NCI-H1694 (cell line): ENCODE measurements around the gene GPRC5B.

Source experiments
- DNase-seq: peaks from one replicate; lab custom pipeline; 2025; lab: John Stamatoyannopoulos, UW

The GPRC5B gene

DNA sequence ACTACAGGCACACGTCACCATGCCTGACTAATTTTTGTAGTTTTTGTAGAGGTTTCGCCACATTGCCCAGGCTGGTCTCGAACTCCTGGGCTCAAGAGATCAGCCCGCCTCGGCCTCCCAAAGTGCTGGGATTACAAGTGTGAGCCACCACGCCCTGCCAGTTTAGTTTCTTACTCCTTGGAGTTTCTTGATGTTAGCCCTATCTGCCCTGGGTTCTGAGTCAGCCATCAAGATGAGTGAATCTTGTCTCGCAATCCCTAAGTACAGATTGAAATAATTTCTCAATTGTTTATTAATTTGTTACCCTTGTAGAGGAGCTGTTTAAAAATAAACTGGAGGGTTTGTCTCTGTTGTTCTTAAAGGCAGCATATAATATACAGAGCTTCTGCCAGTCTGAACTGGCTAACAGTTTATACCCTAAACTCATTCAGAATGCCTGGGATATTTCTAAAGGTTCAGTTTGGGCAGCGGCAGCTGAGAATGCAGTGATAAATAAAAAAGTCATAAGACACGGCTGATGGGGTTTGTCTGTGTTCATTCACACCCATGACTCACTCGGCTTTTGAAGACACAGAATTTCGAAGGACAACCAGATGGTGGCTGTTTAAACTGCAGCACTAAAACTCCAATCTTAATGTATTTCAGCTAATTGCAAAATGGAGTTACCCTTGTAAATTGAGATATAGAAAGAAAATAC, 39.6 kb downstream of the GPRC5B start:
- DNase-seq = peak; percentile 35

DNA sequence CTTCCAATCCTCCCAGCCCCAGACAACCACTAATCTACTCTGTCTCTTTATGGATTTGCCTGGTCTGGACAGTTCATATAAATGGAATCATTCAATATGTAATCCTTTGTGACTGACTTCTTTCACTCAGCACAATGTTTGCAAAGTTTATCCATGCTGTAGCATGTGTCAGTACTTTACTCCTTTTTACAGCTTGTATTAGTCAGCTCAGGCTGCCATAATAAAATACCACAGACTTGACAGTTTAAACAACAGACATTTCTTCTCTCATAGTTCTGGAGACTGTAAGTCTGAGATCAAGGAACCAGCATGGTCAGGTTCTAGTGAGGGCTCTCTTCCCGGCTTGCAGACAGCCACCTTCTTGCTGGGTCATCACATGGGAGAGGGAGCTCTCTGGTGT, 41.3 kb downstream of the GPRC5B start:
- DNase-seq = no peak

DNA sequence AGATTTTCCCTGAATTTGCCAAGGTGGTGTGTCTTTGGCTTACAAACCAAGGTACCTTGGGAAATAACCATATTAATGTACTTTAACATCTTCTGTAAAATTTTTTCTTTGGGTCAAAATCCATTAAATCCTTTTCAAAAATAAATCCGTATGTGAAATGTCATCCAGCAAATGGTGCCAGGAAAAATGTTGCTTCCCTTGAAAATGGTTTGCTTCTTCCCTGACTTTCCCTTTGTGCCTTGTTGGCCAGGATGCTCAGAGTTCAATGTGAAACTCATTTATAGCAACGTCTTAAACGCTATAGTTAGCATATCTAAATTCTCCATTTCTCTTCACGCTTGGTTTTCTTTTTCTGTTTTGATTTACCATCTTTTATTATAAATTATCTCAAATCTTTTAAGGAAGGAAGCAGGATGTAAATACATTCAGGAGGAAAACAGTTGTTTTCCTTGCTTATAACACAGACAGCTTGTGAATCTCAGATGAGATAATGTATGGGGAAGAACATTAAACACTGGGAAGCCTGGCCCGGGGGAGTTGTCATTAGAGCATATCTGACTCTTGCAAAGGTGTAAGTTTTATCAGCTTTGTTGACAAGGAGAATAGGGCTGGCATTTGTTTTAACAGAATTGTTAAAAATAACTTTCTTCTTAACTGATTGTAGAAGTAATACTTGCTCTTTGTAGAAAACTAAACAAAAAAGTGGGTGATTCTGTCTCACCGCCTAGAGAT, 42.1 kb downstream of the GPRC5B start:
- DNase-seq = no peak

DNA sequence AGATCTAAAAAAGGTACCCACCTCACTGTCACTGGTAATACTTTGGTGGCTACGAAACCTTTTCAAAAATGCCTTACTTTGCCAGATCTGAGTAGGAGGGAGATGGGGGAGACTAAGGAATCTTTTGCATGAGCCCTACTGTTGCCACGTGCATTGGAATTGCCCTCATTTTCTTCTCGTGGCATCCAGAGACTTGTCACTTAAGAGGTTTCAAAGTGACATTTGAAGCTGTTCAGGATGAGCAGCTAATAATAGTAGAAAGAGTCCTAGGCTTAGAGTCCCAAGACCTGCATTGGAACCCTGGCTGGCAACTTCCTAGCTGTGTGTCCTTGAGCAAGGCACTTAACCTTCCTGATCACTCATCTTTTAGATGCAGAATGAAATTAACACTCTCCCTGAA, 43.5 kb downstream of the GPRC5B start:
- no peak for DNase-seq

DNA sequence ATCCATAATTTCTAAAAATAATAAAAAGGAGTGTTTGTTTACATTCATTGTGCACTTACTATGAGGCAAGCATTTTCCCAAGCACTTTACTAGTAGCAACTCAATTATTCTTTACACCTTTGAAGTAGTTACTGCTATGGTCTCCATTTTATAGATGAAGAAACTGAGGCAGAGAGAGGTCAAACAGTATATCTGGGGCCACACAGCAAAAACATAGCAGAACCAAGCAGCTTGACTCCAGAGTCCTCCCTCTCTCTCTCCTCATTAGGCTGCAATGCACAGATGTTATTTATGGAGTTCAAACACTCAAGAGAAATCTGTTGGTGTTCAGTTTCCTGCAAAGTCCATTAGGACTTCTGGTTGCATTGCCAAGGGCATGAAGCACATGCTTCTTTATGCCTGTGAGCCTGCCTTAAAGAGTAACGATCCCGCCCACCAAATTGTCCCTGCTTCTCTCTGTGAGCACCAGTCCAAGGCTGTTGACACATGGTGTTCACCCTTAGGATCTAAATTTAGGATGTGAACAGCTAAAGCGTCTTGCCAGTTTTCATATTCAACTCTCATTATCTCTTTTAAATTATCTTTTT, 44.0 kb downstream of the GPRC5B start:
- DNase-seq = peak; percentile 84

DNA sequence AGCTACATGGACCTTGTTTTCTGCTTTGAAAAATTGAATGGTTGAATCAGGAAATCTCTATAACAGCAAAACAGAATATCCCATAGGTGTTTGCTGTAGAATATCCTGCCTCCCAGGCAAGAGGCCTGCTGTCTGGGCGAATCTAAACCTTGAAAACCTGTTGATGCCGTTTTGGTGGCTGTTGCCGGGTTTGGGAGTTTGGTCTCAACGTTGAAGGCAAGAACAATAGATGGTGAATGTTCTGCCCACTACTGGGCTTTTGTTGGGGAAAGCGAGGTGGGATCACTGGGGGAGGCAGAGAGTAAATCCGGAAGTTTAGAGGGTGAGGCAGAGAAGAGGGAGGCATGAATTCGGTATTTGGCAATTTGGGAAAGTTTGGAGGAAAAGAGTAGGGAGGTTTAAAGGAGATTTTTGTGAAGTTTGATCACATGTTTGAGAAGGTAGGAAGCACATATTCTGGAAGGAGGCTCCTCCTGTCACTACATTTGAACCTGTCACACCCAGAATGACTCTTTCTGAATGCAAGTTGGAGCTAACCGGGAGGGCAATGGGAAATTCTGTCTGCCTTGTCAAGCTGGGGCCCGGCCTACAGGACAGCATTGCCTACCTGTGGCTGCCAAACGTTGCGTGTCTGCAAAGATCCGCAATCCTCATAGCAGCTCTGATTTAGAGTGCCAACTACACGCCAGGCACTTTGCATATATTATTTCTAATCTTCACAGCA, 46.5 kb downstream of the GPRC5B start:
- DNase-seq = no peak

DNA sequence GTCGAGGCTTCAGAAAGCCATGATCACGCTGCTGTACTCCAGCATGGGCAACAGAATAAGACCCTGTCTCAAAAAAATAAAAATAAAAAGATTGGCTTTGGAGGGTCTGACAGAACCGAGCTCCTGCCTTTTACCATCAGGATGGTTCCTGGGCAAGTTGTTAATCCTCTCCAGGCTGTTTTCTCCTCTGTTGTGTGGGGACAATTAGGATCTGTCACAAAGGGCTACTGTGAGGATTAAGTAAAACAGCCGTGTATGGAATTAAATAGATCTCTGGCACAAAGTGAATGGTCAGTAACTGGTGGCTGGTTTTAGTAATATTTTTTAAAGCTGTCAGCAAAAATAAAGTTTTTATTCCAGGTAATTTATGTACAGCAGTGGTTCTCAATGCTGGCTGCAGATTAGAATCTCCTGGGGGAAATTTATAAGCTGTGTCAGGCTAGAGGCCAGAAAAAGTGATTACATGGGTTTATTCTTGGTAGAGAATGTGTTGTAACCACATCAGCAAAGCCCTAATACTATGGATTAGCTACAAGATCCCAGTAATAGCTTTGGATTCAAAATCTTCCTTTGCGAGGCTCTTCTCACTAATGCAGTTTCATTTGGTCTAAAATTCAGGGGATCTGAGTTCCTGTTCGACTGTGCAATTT, 47.2 kb downstream of the GPRC5B start:
- no peak for DNase-seq

DNA sequence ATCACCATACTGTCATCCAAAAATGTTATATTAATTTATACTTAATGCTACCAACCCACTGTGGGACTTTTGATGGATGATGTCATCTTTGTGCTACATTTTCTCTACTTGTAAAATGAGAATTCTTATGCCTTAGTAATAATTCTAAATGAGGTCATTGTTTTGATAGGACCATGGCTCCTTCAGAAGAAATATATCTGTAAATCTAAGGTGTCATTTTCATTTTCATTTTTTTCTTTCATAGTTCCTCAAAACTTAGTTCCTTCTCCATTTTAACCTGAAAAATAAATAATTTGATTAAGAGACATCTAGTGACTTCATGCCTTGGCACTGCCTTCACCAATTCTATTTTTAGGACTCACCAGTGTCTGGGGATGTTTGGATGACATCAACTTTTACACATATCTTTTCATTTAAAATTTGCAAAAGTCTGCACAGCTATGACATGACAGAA, 48.7 kb downstream of the GPRC5B start:
- DNase-seq = no peak

DNA sequence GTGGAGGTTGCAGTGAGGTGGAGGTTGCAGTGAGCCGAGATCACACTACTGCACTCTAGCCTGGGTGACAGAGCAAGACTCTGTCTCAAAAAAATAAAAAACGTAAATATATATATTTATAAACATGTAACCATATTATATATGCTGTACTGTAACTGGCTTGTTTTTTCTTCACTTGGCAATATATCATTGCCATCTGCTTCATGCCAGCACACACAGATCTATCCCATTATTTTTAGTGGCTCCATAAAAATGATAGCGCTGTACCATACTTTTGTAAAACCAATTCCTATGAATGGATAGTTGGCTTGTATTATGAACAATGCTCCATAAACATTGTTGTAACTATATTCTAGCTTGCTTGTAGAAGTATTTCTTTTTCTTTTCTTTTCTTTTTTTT, 49.5 kb downstream of the GPRC5B start:
- DNase-seq = no peak

DNA sequence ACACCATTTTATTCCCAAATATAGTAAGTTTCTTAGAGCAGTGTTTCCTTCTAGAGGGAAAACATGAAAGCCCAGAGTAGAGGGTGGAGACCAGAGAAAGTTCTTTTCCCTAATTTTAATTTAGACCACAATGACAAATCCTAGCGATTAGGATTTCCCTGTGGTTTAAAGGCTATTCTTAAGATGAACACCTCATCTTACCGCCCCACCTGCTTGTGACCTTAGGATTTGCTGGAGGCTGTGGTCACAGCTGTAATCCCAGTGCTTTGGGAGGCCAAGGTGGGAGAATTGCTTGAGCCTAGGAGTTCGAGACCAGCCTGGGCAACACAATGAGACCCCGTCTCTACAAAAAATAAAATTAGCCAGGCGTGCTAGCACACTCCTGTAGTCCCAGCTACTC, 51.1 kb downstream of the GPRC5B start:
- DNase-seq = no peak

DNA sequence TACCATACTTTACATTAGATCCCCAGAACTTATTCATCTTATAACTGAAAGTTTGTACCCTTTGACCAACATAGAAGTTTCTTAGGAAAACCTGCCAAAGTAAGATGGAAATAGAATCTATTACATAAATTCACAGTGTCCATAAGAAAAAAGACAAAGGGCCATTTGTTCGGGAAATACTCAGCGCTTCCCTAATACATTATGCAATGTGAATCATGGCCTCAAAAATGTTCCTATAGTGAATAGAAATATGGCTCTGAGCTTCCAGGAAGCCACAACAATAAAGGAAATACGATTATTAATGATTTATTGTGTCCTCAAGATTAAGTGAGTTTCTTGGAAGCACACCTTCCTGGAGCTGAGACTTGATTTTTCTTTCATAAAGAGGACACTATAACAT, 51.5 kb downstream of the GPRC5B start:
- DNase-seq = no peak

DNA sequence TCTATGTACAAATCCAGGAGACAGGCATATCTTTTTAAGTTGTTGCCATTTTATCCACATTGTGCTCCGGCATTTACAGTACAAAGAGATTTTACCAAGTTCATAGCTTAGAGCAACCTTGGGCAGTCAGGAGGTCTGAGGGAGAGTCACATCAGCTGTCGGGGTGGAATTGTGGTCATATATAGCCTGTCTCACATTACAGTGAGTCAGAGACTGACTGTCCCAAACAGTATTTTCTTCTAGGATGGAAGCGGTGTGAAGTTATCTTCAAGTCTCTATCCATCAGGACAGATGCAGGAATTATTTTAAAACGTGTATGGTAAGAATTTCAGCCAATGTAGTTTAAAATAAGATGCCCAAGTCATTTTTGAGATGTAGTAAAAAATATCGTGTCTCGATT, 53.0 kb downstream of the GPRC5B start:
- DNase-seq = no peak

DNA sequence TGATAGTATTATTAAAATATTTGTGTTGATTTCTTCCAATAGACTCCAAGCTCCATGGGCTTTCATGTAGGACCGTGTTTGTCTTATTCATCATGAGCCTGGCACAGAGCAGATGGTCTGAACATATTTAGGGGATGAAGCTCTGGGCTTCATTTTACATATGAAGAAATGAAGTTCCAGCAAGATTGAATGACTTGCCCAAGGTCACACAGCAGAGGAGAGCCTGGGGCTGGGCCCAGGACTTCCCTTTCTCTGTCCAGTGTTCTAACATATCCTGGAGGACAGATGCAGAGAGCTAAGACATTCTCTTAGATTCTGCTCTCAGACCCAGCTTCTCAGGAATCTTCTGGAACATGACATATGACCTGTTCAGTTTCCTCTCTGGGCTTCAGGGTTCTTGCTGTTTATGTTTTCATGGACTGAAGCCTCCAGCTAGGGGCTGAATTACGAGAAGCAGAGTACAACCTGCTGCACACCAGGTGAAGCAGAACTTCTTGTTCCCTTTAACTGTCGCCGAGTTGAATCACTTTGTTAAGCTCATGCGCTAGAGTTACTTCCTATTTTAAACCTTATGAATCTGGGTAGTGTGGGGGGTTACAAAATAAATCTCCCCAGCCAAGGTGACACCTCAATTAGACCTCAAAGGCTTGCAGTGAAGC, 53.6 kb downstream of the GPRC5B start:
- DNase-seq = no peak

DNA sequence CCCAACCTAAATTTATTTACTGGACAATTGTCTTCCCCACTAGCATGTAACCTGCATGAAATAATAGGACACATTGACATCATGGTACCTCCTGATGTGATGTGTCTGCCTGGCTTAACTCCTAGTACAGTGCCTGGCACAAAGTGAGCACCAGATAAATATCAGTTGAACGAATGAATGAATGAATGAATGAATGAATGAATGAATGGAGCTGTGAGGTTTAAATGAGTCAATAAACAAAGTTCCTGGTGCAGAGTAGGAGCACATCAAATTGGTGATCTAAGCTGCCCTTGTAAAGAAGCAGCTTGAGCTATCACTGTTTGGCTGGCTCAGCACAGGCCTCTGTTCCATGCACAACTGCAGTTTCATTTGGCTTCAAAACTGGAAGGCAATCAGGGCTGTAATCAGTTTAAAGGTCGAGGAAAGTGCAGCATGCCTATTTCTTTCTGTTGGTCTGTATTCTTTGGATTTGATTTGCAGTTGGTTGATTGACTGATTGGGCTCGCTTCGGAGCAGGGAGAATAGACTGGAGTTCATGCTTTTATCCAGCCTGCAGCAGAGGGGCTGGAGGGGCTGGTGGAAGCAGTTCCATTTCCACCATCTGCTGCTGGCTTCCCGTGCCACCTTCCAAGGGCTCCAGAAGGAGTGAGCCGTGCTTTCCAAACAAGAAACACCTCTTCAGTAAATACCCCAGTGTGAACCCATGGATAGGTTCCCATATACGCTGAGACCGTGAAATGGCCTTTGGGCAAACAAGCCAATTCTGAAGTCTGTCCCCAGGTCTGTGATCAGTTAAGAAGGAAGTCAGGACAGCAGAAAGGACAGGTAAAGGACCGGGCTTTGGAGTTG, 54.6 kb downstream of the GPRC5B start:
- no peak for DNase-seq

DNA sequence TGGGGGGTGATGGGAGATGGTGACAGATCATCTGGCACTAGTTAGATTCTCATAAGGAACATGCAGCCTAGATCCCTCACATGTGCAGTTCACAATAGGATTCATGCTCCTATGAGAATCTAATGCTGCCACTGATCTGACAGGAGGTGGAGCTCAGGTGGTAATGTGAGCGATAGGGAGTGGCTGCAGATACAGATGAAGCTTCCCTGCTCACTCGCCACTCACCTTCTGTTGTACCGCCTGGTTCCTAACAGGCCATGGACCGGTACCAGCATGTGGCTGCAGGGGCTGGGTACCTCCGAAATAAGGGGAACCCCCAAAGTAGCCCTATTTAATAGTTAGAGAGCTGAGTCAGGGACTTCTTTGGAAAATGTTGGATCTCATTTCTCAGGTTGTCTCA, 60.4 kb downstream of the GPRC5B start:
- no peak for DNase-seq

DNA sequence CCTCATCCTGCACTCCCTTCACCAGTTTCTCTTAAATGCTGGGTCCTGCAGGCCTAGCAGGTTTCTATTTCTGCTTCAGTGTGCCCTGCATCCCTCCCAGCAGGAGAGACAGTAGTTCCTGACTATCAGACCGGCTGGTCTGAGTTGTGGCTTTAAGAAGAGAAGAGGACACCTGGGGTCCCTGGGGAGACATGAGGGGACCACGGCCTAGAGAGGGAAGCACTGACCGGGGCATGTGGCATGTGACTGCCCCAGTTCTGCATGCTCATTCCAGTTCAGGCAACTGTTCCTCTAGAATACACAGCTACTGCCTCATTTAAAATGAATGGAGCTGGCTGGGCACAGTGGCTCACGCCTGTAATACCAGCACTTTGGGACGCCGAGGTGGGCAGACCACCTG, 61.3 kb downstream of the GPRC5B start:
- DNase-seq = no peak

DNA sequence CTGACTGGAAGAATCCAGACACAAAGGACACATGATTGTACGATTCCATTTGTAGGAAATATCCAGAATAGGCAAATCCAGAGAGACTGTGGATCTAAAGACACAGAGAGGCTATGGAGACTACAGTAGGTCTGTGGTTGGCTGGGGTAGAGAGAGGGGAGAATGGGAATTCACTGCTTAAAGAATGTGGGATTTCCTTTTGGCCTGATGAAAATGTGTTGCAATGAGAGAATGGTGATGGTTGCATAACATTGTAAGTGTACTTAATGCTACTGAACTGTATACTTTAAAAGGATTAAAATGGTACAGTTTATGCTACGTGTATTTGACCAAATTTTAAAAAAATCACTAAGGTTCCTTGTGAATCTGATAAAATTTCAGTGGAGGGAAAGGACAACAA, 62.1 kb downstream of the GPRC5B start:
- DNase-seq = no peak

DNA sequence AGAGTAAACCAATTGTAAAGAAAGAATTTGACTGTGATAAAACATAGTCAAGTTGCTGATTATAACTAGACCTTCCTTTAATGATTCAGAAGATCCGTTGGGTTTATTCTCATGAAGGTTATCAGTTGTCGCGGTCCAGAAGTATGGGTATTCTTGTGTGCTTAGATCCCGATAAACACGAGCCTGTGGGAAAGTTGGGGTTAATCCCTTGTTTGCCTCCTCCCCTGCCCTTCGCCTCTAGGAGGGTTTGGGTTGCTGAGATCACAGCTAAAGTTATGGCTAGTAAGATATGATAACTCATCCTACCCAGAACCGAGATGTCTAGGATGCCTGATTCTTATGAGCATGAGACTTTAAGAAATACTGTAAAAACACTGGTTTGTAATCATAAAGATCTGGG, 66.8 kb downstream of the GPRC5B start:
- DNase-seq = no peak

DNA sequence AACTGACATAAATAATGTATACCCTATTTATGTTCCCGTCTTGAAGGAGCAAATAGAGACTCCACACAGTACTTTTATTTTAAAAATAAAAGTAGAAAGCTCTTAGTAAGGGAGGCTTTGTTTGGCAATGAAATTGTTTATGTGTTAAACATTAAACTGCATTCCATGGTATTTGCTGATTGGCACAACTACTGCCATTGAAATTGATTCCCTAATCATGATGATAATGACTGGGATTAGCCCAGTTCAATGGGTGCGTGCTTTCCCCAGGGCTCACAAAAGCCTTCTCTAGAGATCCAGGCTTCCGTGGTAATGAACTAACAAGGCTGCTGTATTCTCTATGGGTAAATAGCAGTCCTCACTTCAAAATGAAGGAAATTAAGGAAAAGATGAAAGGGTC, 67.5 kb downstream of the GPRC5B start:
- DNase-seq = no peak

DNA sequence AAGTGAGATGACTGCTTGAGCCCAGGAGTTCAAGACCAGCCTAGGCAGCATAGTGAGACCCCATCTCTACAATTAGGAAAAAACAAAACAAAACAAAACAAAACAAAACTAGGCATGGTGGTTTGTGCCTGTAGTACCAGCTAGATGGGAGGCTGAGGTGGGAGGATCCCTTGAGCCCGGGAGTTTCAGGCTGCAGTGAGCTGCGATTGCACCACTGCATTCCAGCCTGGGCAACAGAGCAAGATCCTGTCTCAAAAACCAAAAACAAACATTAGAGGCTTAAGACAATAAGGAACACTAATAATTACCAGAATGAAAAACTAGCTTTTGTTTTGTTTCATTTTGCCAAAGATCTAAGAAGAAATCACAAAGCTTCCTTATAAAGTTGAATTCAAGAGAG, 69.2 kb downstream of the GPRC5B start:
- DNase-seq = no peak

DNA sequence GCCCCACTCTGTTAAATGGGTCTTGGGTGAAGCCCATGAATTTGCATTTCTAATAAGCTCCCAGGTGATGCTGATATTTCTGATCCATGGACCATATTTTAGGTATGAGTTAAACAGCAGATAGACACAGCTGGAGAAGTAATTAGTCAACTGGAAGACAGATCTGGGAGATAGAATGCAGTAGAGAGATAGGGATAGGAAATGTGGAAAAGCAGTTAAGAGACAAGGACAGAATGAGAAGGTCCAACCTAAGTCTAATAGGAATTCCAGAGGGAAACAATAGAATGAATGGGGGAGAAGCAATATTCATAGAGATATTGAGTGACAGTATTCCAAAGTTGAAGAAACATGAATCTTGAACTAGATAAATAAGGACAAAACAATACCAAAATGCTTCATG, 71.7 kb downstream of the GPRC5B start:
- no peak for DNase-seq
